HepG2 (cell line): ENCODE results near the gene GP2. TPM values are rescaled to one million over a fixed set of nuclear protein-coding genes. Genes with fewer than 3 reads are reported as not detected.

Source experiments
- FOXA1 ChIP-seq, 2 experiments: fragments of 450-650 bp in 1 of 2; sonication (generic) in 1 of 2; formaldehyde crosslinking in 1 of 2; IDR thresholded peaks; 2 replicates each; pipeline versions ENCODE4 v1.4.0 to v1.6.1; 2016 to 2020; ENCODE audit warnings: missing genetic modification reagents in 1 of 2
- HNRNPLL ChIP-seq: fragments of 200-400 bp; formaldehyde crosslinking; IDR thresholded peaks from 2 replicates; pipeline ENCODE4 v1.6.1; 2017; ENCODE audit warnings: mild to moderate bottlenecking, low read depth, low read length; ENCODE audit not compliant: poor library complexity, severe bottlenecking
- MIER3 ChIP-seq: IDR thresholded peaks from 2 replicates; pipeline ENCODE4 v1.6.1; 2016; ENCODE audit warnings: missing compliant biosample characterization, borderline replicate concordance
- POGZ ChIP-seq: sonication (generic); formaldehyde crosslinking; IDR thresholded peaks from 2 replicates; pipeline ENCODE4 v1.4.0; 2020; ENCODE audit warnings: mild to moderate bottlenecking, missing genetic modification reagents
- STAG1 ChIP-seq: sonication (generic); formaldehyde crosslinking; IDR thresholded peaks from 2 replicates; pipeline ENCODE4 v1.4.0; 2020; ENCODE audit warnings: missing genetic modification reagents
- ZBTB38 ChIP-seq: sonication (generic); formaldehyde crosslinking; IDR thresholded peaks from 2 replicates; pipeline ENCODE4 v1.5.1; 2020; ENCODE audit warnings: mild to moderate bottlenecking, missing genetic modification reagents
- ZNF274 ChIP-seq: sonication (generic); formaldehyde crosslinking; IDR thresholded peaks from 2 replicates; pipeline ENCODE4 v1.5.1; 2020; ENCODE audit warnings: mild to moderate bottlenecking, missing genetic modification reagents
- ZNF780A ChIP-seq: sonication (generic); formaldehyde crosslinking; IDR thresholded peaks from 2 replicates; pipeline ENCODE4 v1.8.0; 2022; ENCODE audit warnings: mild to moderate bottlenecking, missing genetic modification reagents, moderate library complexity
- ZNF883 ChIP-seq: sonication (generic); formaldehyde crosslinking; IDR thresholded peaks from 2 replicates; pipeline ENCODE4 v1.5.1; 2020; ENCODE audit warnings: mild to moderate bottlenecking, missing genetic modification reagents; ENCODE audit errors: not compliant biosample characterization
- ZSCAN21 ChIP-seq: sonication (generic); formaldehyde crosslinking; IDR thresholded peaks from 2 replicates; pipeline ENCODE4 v1.8.0; 2022; ENCODE audit warnings: mild to moderate bottlenecking, missing genetic modification reagents, moderate library complexity, borderline replicate concordance
- polyA plus RNA-seq, 8 experiments: library from polyadenylated mRNA; depleted of rRNA in 3 of 8; stranded (reverse) in 7 of 8; unstranded in 1 of 8; fragments of >200 nt; fragmentation: Illumina TruSeq in 4 of 8; extraction: Trizol in 4 of 8; gene quantifications; 2 replicates each; pipeline versions ENCODE4 v1.2.1 to v1.2.3, GENCODE V29; 2011 to 2016; ENCODE audit warnings: low read depth in 4 of 8, missing spikeins in 1 of 8, mixed read lengths in 1 of 8; ENCODE audit not compliant: insufficient read depth in 1 of 8
- total RNA-seq, 5 experiments: library from RNA; depleted of rRNA; stranded (reverse); fragments of >200 nt; fragmentation: Illumina TruSeq; extraction: Trizol; gene quantifications; 2 replicates each; pipeline ENCODE4 v1.2.3, GENCODE V29; 2016; ENCODE audit warnings: low read depth in 1 of 5
- TF ChIP-seq, protein P1 (sequence below): sonication (generic); formaldehyde crosslinking; IDR thresholded peaks from 2 replicates; pipeline ENCODE4 v1.8.0; 2022; ENCODE audit warnings: missing genetic modification reagents, mild to moderate bottlenecking, moderate library complexity, borderline replicate concordance
- TF ChIP-seq, protein P2 (sequence below): sonication (generic); formaldehyde crosslinking; IDR thresholded peaks from 2 replicates; pipeline ENCODE4 v1.5.0; 2020; ENCODE audit warnings: mild to moderate bottlenecking, missing genetic modification reagents, borderline replicate concordance
- TF ChIP-seq, protein P3 (sequence below): sonication (generic); formaldehyde crosslinking; IDR thresholded peaks from 2 replicates; pipeline ENCODE4 v1.8.0; 2022; ENCODE audit warnings: low read depth, missing genetic modification reagents
- TF ChIP-seq, protein P4 (sequence below): sonication (generic); formaldehyde crosslinking; IDR thresholded peaks from 2 replicates; pipeline ENCODE4 v1.8.1; 2022; ENCODE audit warnings: low read depth, mild to moderate bottlenecking, missing genetic modification reagents

Gene GP2
- total and polyA plus RNA-seq, 2 of the 13 experiments (the other 11 are each of a cell fraction or from before 2014, with no cell fraction given) = 0.15 to 0.69 TPM

DNA sequence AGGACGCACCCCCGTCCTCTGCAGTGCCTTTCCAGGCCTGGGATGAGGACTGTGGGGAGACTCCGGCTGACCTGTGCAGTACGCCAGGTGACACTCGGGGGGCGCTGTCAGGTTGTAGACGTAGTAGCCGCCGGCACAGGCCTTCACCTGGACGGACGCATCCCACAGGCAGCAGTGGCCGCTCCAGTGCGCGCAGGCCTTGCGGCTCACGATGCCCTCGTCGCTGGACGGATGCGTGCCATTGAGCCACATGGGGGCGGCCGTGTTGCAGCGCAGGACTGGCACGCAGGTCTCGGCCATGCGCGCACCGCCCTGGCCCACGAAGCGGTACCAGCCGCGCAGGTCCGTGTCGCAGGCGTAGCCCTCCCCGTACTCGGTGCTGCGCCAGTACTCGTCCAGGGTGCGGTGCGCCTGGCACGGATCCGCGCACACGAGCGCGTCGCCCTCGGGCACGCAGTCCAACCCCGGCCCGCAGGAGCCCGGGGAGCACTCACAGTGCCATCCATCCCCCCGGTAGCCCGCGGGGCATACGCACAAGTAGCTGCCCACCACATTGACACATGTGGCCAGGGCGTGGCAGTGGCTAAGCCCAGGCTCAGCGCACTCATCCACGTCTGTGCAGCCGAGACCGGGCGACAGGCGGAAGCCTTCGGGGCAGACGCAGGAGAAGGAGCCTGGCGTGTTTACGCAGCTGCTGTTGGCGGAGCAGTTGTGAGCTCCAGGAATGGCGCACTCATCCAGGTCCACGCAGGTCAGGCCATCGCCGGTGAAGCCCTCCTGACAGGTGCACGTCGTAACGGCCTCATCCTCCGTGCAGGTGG, 21.3 kb upstream of the GP2 start (continued):
- TF ChIP-seq, protein P1, sequence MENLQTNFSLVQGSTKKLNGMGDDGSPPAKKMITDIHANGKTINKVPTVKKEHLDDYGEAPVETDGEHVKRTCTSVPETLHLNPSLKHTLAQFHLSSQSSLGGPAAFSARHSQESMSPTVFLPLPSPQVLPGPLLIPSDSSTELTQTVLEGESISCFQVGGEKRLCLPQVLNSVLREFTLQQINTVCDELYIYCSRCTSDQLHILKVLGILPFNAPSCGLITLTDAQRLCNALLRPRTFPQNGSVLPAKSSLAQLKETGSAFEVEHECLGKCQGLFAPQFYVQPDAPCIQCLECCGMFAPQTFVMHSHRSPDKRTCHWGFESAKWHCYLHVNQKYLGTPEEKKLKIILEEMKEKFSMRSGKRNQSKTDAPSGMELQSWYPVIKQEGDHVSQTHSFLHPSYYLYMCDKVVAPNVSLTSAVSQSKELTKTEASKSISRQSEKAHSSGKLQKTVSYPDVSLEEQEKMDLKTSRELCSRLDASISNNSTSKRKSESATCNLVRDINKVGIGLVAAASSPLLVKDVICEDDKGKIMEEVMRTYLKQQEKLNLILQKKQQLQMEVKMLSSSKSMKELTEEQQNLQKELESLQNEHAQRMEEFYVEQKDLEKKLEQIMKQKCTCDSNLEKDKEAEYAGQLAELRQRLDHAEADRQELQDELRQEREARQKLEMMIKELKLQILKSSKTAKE (CRISPR knock-in tag) = 0 out of 2 replicates have a peak, but pooled peaks have one; percentile 13
- TF ChIP-seq HNRNPLL (peak; percentile 24), POGZ (peak; percentile 11; the same call in 1 of the 2 replicates), FOXA1 (IDR thresholded peaks at IDR 0.05) (no peak), FOXA1 (CRISPR knock-in tag; IDR thresholded peaks at IDR 0.05) (0 out of 2 replicates have a peak, but pooled peaks have one; percentile 6), ZNF883 (CRISPR knock-in tag) (peak; percentile 38), STAG1 (CRISPR knock-in tag) (peak; percentile 72), MIER3 (CRISPR knock-in tag) (no peak), ZSCAN21 (CRISPR knock-in tag) (no peak), ZBTB38 (CRISPR knock-in tag) (0 out of 2 replicates have a peak, but pooled peaks have one; percentile 40), ZNF274 (CRISPR knock-in tag) (0 out of 2 replicates have a peak, but pooled peaks have one; percentile 28), ZNF780A (CRISPR knock-in tag) (no peak)
- TF ChIP-seq, protein P2, sequence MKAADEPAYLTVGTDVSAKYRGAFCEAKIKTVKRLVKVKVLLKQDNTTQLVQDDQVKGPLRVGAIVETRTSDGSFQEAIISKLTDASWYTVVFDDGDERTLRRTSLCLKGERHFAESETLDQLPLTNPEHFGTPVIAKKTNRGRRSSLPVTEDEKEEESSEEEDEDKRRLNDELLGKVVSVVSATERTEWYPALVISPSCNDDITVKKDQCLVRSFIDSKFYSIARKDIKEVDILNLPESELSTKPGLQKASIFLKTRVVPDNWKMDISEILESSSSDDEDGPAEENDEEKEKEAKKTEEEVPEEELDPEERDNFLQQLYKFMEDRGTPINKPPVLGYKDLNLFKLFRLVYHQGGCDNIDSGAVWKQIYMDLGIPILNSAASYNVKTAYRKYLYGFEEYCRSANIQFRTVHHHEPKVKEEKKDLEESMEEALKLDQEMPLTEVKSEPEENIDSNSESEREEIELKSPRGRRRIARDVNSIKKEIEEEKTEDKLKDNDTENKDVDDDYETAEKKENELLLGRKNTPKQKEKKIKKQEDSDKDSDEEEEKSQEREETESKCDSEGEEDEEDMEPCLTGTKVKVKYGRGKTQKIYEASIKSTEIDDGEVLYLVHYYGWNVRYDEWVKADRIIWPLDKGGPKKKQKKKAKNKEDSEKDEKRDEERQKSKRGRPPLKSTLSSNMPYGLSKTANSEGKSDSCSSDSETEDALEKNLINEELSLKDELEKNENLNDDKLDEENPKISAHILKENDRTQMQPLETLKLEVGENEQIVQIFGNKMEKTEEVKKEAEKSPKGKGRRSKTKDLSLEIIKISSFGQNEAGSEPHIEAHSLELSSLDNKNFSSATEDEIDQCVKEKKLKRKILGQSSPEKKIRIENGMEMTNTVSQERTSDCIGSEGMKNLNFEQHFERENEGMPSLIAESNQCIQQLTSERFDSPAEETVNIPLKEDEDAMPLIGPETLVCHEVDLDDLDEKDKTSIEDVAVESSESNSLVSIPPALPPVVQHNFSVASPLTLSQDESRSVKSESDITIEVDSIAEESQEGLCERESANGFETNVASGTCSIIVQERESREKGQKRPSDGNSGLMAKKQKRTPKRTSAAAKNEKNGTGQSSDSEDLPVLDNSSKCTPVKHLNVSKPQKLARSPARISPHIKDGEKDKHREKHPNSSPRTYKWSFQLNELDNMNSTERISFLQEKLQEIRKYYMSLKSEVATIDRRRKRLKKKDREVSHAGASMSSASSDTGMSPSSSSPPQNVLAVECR (CRISPR knock-in tag) = 0 out of 2 replicates have a peak, but pooled peaks have one; percentile 30
- TF ChIP-seq, protein P3, sequence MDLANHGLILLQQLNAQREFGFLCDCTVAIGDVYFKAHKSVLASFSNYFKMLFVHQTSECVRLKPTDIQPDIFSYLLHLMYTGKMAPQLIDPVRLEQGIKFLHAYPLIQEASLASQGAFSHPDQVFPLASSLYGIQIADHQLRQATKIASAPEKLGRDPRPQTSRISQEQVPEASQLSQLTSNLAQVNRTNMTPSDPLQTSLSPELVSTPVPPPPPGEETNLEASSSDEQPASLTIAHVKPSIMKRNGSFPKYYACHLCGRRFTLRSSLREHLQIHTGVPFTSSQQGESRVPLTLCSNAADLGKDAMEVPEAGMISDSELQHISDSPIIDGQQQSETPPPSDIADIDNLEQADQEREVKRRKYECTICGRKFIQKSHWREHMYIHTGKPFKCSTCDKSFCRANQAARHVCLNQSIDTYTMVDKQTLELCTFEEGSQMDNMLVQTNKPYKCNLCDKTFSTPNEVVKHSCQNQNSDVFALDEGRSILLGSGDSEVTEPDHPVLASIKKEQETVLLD = 0 out of 2 replicates have a peak, but pooled peaks have one; percentile 15
- TF ChIP-seq, protein P4, sequence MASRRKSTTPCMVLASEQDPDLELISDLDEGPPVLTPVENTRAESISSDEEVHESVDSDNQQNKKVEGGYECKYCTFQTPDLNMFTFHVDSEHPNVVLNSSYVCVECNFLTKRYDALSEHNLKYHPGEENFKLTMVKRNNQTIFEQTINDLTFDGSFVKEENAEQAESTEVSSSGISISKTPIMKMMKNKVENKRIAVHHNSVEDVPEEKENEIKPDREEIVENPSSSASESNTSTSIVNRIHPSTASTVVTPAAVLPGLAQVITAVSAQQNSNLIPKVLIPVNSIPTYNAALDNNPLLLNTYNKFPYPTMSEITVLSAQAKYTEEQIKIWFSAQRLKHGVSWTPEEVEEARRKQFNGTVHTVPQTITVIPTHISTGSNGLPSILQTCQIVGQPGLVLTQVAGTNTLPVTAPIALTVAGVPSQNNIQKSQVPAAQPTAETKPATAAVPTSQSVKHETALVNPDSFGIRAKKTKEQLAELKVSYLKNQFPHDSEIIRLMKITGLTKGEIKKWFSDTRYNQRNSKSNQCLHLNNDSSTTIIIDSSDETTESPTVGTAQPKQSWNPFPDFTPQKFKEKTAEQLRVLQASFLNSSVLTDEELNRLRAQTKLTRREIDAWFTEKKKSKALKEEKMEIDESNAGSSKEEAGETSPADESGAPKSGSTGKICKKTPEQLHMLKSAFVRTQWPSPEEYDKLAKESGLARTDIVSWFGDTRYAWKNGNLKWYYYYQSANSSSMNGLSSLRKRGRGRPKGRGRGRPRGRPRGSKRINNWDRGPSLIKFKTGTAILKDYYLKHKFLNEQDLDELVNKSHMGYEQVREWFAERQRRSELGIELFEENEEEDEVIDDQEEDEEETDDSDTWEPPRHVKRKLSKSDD (CRISPR knock-in tag) = peak; percentile 28; the same call in 1 of the 2 replicates
